Loucy (cell line): ENCODE results near the gene NDST1.

ENCODE experiments used
- H2AFZ ChIP-seq: fragments of 200-600 bp; sonication (generic); 2 replicates; pipeline ENCODE4 v1.6.0; 2016; ENCODE audit warnings: antibody characterized with exemption, mild to moderate bottlenecking, low read length, moderate library complexity
- H3F3A ChIP-seq: fragments of 200-600 bp; 2 replicates; pipeline ENCODE4 v1.6.0; 2016; ENCODE audit warnings: antibody characterized with exemption, low read depth, mild to moderate bottlenecking
- H3K27me3 ChIP-seq: fragments of 200-600 bp; sonication (generic); 2 replicates; pipeline ENCODE4 v1.6.1; 2014; ENCODE audit warnings: low read length, mild to moderate bottlenecking; ENCODE audit not compliant: insufficient read depth, poor library complexity, severe bottlenecking
- H3K36me3 ChIP-seq: fragments of 200-600 bp; sonication (generic); 2 replicates; pipeline ENCODE4 v1.6.1; 2016; ENCODE audit warnings: low read length; ENCODE audit not compliant: insufficient read depth
- H3K4me1 ChIP-seq: fragments of 200-600 bp; sonication (generic); 2 replicates; pipeline ENCODE4 v1.5.1; 2014; ENCODE audit warnings: low read length, mild to moderate bottlenecking; ENCODE audit not compliant: insufficient read depth, poor library complexity, severe bottlenecking
- H3K4me2 ChIP-seq: fragments of 200-600 bp; sonication (generic); 2 replicates; pipeline ENCODE4 v1.6.0; 2014; ENCODE audit warnings: antibody characterized with exemption, low read length, low read depth, mild to moderate bottlenecking; ENCODE audit not compliant: poor library complexity, severe bottlenecking
- H3K4me3 ChIP-seq: fragments of 200-600 bp; sonication (generic); 2 replicates; pipeline ENCODE4 v1.5.1; 2014; ENCODE audit warnings: low read length, mild to moderate bottlenecking, mixed read lengths; ENCODE audit not compliant: poor library complexity, severe bottlenecking
- H3K79me2 ChIP-seq: fragments of 200-600 bp; sonication (generic); 2 replicates; pipeline ENCODE4 v1.6.1; 2014; ENCODE audit warnings: low read length; ENCODE audit not compliant: insufficient read depth
- H3K9ac ChIP-seq: fragments of 200-600 bp; sonication (generic); 2 replicates; pipeline ENCODE4 v1.6.0; 2014; ENCODE audit warnings: mild to moderate bottlenecking, low read depth, low read length, moderate library complexity; ENCODE audit not compliant: poor library complexity, severe bottlenecking
- H3K9me2 ChIP-seq: fragments of 200-600 bp; sonication (generic); replicated peaks from 2 replicates; pipeline ENCODE4 v1.6.1; 2016; ENCODE audit warnings: low read depth, low read length, mixed read lengths
- H3K9me3 ChIP-seq: fragments of 200-600 bp; sonication (generic); 2 replicates; pipeline ENCODE4 v1.6.1; 2014; ENCODE audit warnings: mild to moderate bottlenecking, antibody characterized with exemption, low read length, low read depth; ENCODE audit not compliant: insufficient read depth
- H4K20me1 ChIP-seq: fragments of 200-600 bp; sonication (generic); 2 replicates; pipeline ENCODE4 v1.6.0; 2014; ENCODE audit warnings: antibody characterized with exemption, low read length, mild to moderate bottlenecking; ENCODE audit not compliant: insufficient read depth, poor library complexity, severe bottlenecking
- CTCF ChIP-seq: fragments of 200-600 bp; sonication (generic); conservative IDR thresholded peaks from 2 replicates; pipeline ENCODE4 v1.5.1; 2014; ENCODE audit warnings: mild to moderate bottlenecking, antibody characterized with exemption, low read length
- EZH2phosphoT487 ChIP-seq: fragments of 200-600 bp; IDR thresholded peaks from 2 replicates; pipeline ENCODE4 v1.6.1; 2018; ENCODE audit warnings: antibody characterized with exemption, mild to moderate bottlenecking, moderate library complexity, borderline replicate concordance

Gene NDST1

DNA sequence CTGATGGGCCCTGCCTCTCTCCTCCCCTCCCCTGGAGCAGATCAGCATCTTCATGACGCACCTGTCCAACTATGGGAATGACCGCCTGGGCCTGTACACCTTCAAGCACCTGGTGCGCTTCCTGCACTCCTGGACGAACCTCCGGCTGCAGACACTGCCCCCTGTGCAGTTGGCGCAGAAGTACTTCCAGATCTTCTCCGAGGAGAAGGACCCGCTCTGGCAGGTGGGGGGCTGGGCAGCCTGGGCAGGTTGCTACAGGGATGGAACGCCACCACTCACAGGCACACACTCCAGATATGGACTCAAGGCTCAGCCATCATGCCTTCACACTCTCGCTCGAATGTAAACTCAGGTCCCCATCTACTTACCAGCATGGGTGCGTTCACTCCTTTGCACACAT lies 32.1 kb downstream of the NDST1 start:
- peaks cover 4% of the 10 kb centered on the region; the same call in 1 of the 2 replicates for H3K36me3 ChIP-seq
- H3K4me3 ChIP-seq, result no peak overlapping the region
- no peaks in the 10 kb centered on the region for H3K79me2 ChIP-seq
- no peaks in the 10 kb centered on the region for H3K9me2 ChIP-seq
- TF ChIP-seq CTCF (no peak), EZH2phosphoT487 (no peak)
- H3K4me1 ChIP-seq, result no peaks in the 10 kb centered on the region
- H3F3A ChIP-seq, result no peaks in the 10 kb centered on the region
- H3K9ac ChIP-seq, result no peak overlapping the region
- no peak overlapping the region for H2AFZ ChIP-seq
- no peaks in the 10 kb centered on the region for H4K20me1 ChIP-seq
- H3K27me3 ChIP-seq, result no peaks in the 10 kb centered on the region
- H3K9me3 ChIP-seq, result no peaks in the 10 kb centered on the region
- H3K4me2 ChIP-seq, result no peak overlapping the region

DNA sequence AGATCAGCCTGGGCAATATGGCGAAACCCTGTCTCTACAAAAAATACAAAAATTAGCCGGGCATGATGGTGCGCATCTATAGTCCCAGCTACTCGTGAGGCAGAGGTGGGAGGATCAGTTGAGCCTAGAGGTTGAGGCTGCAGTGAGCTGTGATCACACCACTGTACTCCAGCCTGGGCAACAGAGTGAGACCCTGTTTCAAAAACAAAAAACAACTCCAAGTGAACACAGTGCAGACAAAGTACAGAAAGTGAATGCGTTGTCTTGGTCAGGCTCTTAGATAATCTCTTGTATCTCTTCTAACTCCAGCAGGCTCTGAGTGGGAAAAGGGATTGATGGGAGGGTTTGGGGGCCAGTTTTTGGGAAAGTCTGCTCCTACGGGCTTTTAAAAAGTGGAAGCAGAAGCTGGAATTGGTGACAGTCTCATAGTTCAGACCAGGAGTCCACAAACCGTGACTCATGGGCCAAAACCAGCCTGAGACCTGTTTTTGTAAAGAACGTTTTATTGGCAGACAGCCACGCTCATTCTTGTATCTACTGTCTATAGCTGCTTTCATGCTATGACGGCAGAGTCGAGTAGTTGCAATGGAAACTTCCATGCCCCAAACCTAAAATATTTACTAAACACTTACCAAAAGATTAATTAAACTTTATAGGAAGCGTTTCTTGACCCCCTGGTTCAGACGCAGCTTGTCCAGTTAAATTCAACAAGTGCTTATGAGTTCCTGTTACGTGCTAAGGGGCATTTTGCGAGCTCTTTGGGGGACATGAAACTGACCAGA lies 32.9 kb downstream of the NDST1 start:
- no peak overlapping the region for H3K4me3 ChIP-seq
- H3F3A ChIP-seq, result no peaks in the 10 kb centered on the region
- H3K4me2 ChIP-seq, result no peak overlapping the region

DNA sequence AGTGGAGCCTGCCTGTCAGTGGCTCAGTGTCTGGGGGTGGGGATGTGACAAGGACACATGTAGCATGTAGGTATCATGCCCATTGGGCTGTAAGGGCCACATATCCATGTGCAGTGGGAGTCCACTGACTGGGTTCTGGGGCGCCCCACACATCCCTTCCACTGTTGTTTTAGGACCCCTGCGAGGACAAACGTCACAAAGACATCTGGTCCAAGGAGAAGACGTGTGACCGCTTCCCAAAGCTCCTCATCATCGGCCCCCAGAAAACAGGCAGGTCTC lies 33.4 kb downstream of the NDST1 start:
- Histone ChIP-seq H3F3A (no peaks in the 10 kb centered on the region), H3K27me3 (no peaks in the 10 kb centered on the region), H3K9ac (no peak overlapping the region), H3K9me3 (no peaks in the 10 kb centered on the region), H3K4me2 (no peak overlapping the region), H3K4me1 (no peaks in the 10 kb centered on the region), H2AFZ (no peak overlapping the region), H3K9me2 (no peaks in the 10 kb centered on the region), H4K20me1 (no peaks in the 10 kb centered on the region), H3K4me3 (no peak overlapping the region), H3K79me2 (no peaks in the 10 kb centered on the region), H3K36me3 (peaks cover 4% of the 10 kb centered on the region; the same call in 1 of the 2 replicates)
- TF ChIP-seq EZH2phosphoT487 (no peak), CTCF (no peak)

More for the DNA sequence above, 32.9 kb downstream of the NDST1 start:
- Histone ChIP-seq H3K36me3 (peaks cover 4% of the 10 kb centered on the region; the same call in 1 of the 2 replicates), H3K9me3 (no peaks in the 10 kb centered on the region), H3K9me2 (no peaks in the 10 kb centered on the region), H4K20me1 (no peaks in the 10 kb centered on the region), H2AFZ (no peak overlapping the region), H3K4me1 (no peaks in the 10 kb centered on the region), H3K9ac (no peak overlapping the region), H3K27me3 (no peaks in the 10 kb centered on the region), H3K79me2 (no peaks in the 10 kb centered on the region)
- TF ChIP-seq CTCF (no peak), EZH2phosphoT487 (no peak)
